NCI-H1417 (cell line): ENCODE measurements around the gene RAB27B.
"Not testable (repeated sequence)": the region's sequence is repeated elsewhere in the genome, so short reads cannot be mapped to it uniquely, and the experiment has no call there.

ENCODE experiments used
- DNase-seq, 3 experiments: peaks; one replicate each; lab custom pipeline; 2025; lab: John Stamatoyannopoulos, UW

RAB27B gene, protein sequence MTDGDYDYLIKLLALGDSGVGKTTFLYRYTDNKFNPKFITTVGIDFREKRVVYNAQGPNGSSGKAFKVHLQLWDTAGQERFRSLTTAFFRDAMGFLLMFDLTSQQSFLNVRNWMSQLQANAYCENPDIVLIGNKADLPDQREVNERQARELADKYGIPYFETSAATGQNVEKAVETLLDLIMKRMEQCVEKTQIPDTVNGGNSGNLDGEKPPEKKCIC

DNA sequence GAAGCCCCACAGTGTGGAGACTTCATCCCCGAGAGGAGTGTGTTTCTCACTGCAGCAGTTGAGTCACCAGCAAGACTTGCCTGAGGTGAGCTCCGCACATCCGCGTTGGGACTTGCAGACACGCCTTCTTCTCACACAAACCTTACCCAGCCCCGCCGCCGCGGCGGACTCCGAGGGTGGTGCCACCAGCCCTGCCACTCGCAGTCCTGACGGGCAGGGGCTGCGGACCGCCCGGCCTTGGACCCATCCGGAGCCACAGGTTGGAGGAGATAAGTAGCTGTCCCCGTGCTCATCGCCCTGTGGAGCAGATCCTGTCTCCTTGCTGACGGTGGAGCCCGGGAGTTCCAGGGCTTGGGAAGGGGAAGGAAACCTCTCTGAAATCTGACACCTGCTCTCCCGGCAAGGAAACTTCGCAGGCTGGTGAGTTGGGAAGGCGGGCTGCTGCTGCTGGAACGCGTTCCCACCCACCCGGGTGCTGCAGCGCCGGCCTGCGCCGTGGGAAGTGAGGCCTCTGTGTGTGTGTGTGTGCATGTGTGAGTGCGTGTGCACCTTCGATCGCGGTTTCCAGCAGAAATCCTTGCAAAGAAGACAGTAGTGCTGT is at the start of gene RAB27B:
Gene RAB27B (plus strand): TSS at position 197 of the 601 bp plus-strand sequence. CDS start 49,109 bp downstream, outside the sequence.
- DNase-seq, result peak; percentile 63 to 94 (median 82)

- DNase-seq, result no peak
These were observed 47.9 kb upstream of the RAB27B start for GRCh38 chr18:54780285-54780861.

GRCh38 chr18:54780970-54781369 is 47.3 kb upstream of the RAB27B start:
- no peak for DNase-seq

GRCh38 chr18:54783139-54783538 is 45.1 kb upstream of the RAB27B start:
- DNase-seq, result peak in 2 of 3 experiments; percentile 57 to 93

GRCh38 chr18:54786206-54786605 is 42.1 kb upstream of the RAB27B start:
- DNase-seq, result no peak

GRCh38 chr18:54787121-54787520 is 41.2 kb upstream of the RAB27B start:
- DNase-seq, result no peak

- DNase-seq, result no peak
These were observed 40.7 kb upstream of the RAB27B start for GRCh38 chr18:54787616-54788015.

DNA sequence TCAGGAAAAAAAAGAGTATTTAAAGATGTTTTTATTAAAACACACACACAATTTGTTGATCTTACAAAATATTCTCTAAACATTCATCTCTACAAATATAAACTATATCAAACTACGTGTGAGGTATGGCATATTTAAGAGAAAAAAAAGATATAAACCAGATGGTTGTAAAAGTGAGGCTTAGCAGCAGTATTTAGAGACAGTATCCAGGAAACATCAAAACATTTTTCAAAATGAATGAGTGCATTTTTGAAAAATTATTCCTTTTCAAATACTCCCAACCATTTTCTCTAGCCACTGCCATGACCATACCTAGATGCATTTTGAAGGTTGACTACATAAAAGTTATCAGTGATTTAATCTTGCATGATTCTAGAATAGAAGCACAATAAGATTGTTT is 38.2 kb upstream of the RAB27B start:
- no peak for DNase-seq

- DNase-seq, result no peak
These were observed 36.6 kb upstream of the RAB27B start for GRCh38 chr18:54791657-54792056.

- DNase-seq, result no peak
These were observed 36.2 kb upstream of the RAB27B start for GRCh38 chr18:54792079-54792478.

GRCh38 chr18:54794823-54795222 is 33.5 kb upstream of the RAB27B start:
- DNase-seq, result no peak

DNA sequence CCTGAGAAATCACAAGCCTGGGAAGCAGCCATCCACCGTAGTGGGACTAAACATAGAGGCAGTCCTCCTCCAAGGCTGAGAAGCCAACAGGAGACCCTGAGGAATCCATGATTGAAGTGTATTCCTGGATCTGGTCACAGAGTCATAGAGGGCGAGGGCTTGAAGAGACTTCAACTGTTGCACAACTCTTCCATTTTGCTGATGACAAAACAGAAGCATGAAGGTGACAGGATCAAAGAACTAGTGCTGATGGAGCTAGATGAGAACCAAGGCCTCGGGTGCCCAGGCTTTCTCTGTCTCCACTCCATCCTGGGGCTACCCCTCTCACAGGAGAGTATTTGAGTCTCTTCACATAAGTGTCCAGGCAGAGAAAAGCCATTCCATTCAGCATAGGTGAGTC is 30.1 kb upstream of the RAB27B start:
- DNase-seq, result no peak

GRCh38 chr18:54801374-54801773 is 26.9 kb upstream of the RAB27B start:
- DNase-seq, result no peak

DNA sequence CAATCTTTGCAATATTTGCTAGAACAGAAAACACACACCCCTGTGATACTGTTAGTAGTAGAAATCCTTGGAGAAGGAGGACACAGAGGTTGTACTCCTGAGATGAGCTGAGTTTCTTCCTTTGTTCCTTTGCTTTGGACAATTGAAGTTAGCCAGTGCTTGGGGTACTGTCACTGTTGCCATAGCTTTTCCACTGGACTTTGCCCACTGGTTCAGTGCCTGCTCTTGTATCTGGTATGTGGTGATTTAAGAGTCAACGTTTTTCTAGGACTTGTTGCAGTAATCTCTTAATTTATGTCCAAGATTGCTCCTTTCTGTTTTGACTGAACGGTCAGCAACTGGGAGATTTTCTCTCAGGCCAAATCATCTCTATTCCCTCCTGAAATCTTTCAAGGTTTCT is 26.1 kb upstream of the RAB27B start:
- no peak for DNase-seq

GRCh38 chr18:54802686-54803395 is 25.4 kb upstream of the RAB27B start:
- DNase-seq, result no peak

GRCh38 chr18:54805571-54806334 is 22.5 kb upstream of the RAB27B start:
- DNase-seq, result no peak

DNA sequence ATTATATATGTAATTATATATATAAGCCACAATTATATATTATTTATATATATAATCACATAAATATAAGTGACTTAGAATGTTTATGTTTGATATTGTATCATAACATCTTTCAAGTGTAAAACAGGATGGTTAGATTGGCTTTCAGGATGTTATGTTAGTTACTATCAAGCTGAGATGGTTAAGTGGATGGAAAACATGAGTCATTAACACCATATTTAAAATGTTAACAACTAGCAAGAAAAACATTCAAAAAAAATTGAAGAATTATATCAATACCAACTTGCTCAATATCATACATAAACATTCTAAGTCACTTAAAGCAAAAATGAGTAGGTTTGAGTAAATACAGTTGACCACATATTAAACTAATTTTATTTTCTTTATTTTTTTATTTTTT is 21.8 kb upstream of the RAB27B start:
- no peak for DNase-seq

- DNase-seq, result no peak
These were observed 21.0 kb upstream of the RAB27B start for GRCh38 chr18:54807303-54807702.

DNA sequence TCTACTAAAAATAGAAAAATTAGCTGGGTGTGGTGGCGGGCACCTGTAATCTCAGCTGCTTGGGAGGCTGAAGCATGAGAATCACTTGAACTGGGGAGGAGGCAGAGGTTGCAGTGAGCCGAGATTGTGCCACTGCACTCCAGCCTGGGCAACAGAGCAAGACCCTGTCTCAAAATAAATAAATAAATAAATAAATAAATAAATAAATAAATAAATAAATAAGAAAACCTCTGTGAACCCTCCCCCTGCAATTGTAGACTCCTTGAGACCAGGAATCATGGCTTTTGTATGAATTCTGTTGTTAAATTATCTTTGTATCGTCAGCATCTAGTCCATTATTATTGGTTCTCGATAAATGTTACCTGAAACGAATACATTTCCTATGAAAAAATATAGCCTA is 17.6 kb upstream of the RAB27B start:
- DNase-seq, result not testable (repeated sequence)

GRCh38 chr18:54812885-54813284 is 15.4 kb upstream of the RAB27B start:
- no peak for DNase-seq

DNA sequence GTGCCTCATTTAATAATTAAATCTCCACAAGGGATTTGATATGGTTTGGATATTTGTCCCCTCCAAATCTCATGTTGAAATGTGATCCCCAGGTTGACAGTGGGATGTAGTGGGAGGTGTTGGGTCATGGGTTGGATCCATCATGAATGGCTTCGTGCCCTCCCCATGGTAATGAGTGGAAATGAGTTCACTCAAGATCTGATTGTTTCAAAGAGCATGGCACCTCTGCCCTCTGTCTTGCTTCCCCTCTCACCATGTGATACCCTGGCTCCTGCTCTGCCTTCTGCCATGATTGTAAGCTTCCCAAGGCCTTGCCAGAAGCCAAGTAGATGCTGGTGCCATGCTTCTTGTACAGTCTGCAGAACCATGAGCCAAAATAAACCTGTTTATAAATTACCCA is 15.0 kb upstream of the RAB27B start:
- DNase-seq, result no peak

- no peak for DNase-seq
These were observed 14.2 kb upstream of the RAB27B start for GRCh38 chr18:54813977-54814565.
